ENCODE data around the gene TMEM163.

DNA sequence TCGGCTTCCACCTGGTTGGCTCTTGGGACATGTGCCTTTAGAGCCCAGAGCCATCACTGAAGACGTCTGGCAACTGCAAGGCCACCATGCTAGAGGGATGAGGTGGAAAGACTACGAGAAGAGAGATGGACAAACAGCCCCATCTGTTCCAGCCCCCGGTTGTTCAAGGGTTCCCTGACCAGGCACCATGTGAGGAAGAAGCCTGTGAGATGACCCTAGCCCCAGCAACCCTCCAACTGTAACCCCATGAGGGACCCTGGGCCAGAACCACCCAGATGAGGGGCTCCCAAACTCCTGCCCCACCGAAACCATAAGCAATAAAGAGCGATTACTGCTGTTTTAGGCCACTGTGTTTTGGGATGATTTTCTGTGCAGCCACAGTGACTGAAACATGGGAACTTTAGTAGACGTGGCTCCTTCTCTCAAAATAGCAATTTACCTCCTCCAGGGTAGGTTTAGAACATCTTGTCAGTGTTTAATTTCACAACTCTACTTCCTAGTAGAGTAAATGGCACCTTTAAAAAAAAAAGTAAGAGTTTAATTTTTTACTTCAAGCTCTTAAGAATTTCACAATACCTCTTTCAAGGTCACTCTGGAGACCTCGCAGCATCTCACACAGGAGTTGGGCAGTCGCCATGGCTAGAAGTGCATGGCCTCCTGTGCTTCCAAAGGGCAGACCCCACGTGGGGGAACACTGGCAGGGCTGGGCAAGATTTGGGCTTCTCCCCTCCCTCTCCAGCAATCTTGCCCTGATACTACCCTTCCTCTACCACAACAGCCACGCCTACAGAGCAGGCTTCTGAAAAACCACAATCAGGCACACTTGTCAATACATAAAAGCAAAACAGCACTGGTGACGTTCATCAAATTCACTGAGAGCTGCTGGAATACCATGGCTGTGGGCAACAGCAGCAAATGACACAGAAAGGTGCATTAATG lies 48.8 kb downstream of the TMEM163 start:
- TF ChIP-seq EZH2 (IDR thresholded peaks at IDR 0.05) (no peak), POLR2A (IDR thresholded peaks at IDR 0.05; ENCODE audit: borderline replicate concordance, extremely low read depth, insufficient read depth, insufficient read length) (no peak), POLR2AphosphoS5 (IDR thresholded peaks at IDR 0.05; ENCODE audit: low read depth, low read length) (no peak)
- TF ChIP-seq, protein P1, sequence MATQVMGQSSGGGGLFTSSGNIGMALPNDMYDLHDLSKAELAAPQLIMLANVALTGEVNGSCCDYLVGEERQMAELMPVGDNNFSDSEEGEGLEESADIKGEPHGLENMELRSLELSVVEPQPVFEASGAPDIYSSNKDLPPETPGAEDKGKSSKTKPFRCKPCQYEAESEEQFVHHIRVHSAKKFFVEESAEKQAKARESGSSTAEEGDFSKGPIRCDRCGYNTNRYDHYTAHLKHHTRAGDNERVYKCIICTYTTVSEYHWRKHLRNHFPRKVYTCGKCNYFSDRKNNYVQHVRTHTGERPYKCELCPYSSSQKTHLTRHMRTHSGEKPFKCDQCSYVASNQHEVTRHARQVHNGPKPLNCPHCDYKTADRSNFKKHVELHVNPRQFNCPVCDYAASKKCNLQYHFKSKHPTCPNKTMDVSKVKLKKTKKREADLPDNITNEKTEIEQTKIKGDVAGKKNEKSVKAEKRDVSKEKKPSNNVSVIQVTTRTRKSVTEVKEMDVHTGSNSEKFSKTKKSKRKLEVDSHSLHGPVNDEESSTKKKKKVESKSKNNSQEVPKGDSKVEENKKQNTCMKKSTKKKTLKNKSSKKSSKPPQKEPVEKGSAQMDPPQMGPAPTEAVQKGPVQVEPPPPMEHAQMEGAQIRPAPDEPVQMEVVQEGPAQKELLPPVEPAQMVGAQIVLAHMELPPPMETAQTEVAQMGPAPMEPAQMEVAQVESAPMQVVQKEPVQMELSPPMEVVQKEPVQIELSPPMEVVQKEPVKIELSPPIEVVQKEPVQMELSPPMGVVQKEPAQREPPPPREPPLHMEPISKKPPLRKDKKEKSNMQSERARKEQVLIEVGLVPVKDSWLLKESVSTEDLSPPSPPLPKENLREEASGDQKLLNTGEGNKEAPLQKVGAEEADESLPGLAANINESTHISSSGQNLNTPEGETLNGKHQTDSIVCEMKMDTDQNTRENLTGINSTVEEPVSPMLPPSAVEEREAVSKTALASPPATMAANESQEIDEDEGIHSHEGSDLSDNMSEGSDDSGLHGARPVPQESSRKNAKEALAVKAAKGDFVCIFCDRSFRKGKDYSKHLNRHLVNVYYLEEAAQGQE (IDR thresholded peaks at IDR 0.05; ENCODE audit: low read depth), result no peak
- TF ChIP-seq, protein P2, sequence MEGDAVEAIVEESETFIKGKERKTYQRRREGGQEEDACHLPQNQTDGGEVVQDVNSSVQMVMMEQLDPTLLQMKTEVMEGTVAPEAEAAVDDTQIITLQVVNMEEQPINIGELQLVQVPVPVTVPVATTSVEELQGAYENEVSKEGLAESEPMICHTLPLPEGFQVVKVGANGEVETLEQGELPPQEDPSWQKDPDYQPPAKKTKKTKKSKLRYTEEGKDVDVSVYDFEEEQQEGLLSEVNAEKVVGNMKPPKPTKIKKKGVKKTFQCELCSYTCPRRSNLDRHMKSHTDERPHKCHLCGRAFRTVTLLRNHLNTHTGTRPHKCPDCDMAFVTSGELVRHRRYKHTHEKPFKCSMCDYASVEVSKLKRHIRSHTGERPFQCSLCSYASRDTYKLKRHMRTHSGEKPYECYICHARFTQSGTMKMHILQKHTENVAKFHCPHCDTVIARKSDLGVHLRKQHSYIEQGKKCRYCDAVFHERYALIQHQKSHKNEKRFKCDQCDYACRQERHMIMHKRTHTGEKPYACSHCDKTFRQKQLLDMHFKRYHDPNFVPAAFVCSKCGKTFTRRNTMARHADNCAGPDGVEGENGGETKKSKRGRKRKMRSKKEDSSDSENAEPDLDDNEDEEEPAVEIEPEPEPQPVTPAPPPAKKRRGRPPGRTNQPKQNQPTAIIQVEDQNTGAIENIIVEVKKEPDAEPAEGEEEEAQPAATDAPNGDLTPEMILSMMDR (IDR thresholded peaks at IDR 0.05 in 2 of 3, conservative IDR thresholded peaks at IDR 0.05 in 1 of 3; ENCODE audit: borderline replicate concordance in 1 of 3, insufficient read depth in 1 of 3, low read depth in 2 of 3, low read length in 2 of 3), result no peak
- TF ChIP-seq, protein P3, sequence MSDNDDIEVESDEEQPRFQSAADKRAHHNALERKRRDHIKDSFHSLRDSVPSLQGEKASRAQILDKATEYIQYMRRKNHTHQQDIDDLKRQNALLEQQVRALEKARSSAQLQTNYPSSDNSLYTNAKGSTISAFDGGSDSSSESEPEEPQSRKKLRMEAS (IDR thresholded peaks at IDR 0.05), result no peak

Measured in HCT116 (cell line).